ENCODE results near the gene IL12RB1. TPM values are rescaled to one million over a fixed set of nuclear protein-coding genes. Genes with fewer than 3 reads are reported as not detected.
A peak's percentile ranks its signal among the peaks of the same experiment; 100 is the strongest.

Gene IL12RB1
- total RNA-seq, 1 donor from 2014 or later, result not detected

GRCh38 chr19:18068395-18068794 lies 18.3 kb downstream of the IL12RB1 start:
- Mint-ChIP-seq H3K9me3 (ENCODE audit: unreplicated experiment) (no peaks in the 10 kb centered on the region), H3K4me1 (ENCODE audit: unreplicated experiment) (no peaks in the 10 kb centered on the region), H3K27me3 (ENCODE audit: unreplicated experiment) (peaks cover 5% of the 10 kb centered on the region), H3K4me3 (ENCODE audit: unreplicated experiment) (no peak overlapping the region), H3K36me3 (ENCODE audit: low read depth, unreplicated experiment) (no peaks in the 10 kb centered on the region), H3K27ac (ENCODE audit: unreplicated experiment) (no peak overlapping the region)
- DNase-seq (ENCODE audit: low spot score), result no peak
- TF ChIP-seq CTCF (IDR thresholded peaks at IDR 0.05; ENCODE audit: unreplicated experiment), result no peak

DNA sequence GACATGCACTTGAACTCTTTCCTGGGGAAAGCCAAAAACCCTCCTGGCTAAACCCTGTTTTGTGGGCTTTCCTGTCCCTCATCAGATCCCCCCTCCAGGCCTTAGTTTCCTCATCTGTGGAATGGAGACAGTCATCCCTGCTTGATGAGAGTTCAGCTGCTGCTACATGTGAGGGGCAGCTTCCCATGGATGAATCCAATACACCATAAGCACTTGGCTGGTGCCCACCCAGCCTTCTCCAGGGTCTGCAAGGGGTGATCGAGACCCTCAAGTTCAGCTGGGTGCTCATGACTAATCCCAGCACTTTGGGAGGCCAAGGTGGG lies 21.6 kb downstream of the IL12RB1 start:
- Mint-ChIP-seq H3K27me3 (ENCODE audit: unreplicated experiment) (peaks cover 8% of the 10 kb centered on the region), H3K4me1 (ENCODE audit: unreplicated experiment) (no peaks in the 10 kb centered on the region), H3K36me3 (ENCODE audit: low read depth, unreplicated experiment) (no peaks in the 10 kb centered on the region), H3K9me3 (ENCODE audit: unreplicated experiment) (no peaks in the 10 kb centered on the region), H3K4me3 (ENCODE audit: unreplicated experiment) (no peak overlapping the region), H3K27ac (ENCODE audit: unreplicated experiment) (no peak overlapping the region)
- DNase-seq (ENCODE audit: low spot score), result no peak
- TF ChIP-seq CTCF (IDR thresholded peaks at IDR 0.05; ENCODE audit: unreplicated experiment), result no peak

DNA sequence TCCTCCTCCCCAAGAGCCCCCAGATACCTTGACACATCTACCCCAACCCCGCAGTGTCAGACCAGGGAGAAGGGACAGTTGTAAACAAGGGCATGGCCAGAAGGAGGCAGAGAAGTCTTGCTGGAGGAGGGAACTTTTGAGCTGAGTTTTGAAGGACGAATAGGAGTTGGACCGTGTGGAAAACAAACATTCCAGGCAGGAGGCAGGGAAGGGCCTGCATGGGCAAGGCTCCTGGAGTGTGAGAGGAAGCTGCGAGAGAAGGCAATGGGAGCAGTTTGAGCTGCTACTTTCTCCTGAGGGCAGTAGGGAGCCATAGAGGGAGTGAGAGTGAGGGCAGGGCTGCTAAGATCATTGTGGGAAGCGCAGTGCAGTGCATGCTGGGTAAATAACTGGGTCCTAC lies 23.3 kb downstream of the IL12RB1 start:
- no peak overlapping the region for H3K4me3 Mint-ChIP-seq (ENCODE audit: unreplicated experiment)

DNA sequence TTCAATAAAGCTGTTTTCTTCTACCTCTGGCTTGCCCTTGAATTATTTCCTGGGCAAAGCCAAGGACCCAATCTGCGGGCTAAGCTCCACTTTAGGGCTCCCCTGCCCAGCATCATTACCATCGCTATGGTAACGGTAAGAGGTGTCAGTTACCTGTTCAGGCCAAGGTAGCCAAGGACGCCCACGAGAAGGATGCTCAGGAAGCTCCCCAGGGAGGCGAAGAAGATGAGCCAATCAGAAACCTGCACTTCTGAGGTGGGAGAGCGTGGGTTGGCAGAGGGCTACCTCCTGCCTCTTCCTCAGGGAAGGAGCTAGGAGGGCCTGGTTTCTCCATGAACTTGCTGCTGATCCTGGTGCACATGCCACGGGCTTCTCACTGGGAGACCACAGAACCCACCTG lies 24.7 kb downstream of the IL12RB1 start:
- TF ChIP-seq CTCF (IDR thresholded peaks at IDR 0.05; ENCODE audit: unreplicated experiment), result no peak
- Mint-ChIP-seq H3K9me3 (ENCODE audit: unreplicated experiment) (no peaks in the 10 kb centered on the region), H3K27ac (ENCODE audit: unreplicated experiment) (no peak overlapping the region), H3K27me3 (ENCODE audit: unreplicated experiment) (peaks cover 11% of the 10 kb centered on the region), H3K36me3 (ENCODE audit: low read depth, unreplicated experiment) (no peaks in the 10 kb centered on the region), H3K4me1 (ENCODE audit: unreplicated experiment) (no peaks in the 10 kb centered on the region), H3K4me3 (ENCODE audit: unreplicated experiment) (no peak overlapping the region)
- DNase-seq (ENCODE audit: low spot score), result no peak

More for the DNA sequence above, 23.3 kb downstream of the IL12RB1 start:
- no peaks in the 10 kb centered on the region for H3K36me3 Mint-ChIP-seq (ENCODE audit: low read depth, unreplicated experiment)
- H3K27me3 Mint-ChIP-seq (ENCODE audit: unreplicated experiment), result peaks cover 10% of the 10 kb centered on the region
- no peaks in the 10 kb centered on the region for H3K4me1 Mint-ChIP-seq (ENCODE audit: unreplicated experiment)
- DNase-seq (ENCODE audit: low spot score), result peak; percentile 33
- no peaks in the 10 kb centered on the region for H3K9me3 Mint-ChIP-seq (ENCODE audit: unreplicated experiment)
- peak; percentile 22 for TF ChIP-seq CTCF (IDR thresholded peaks at IDR 0.05; ENCODE audit: unreplicated experiment)
- no peak overlapping the region for H3K27ac Mint-ChIP-seq (ENCODE audit: unreplicated experiment)

DNA sequence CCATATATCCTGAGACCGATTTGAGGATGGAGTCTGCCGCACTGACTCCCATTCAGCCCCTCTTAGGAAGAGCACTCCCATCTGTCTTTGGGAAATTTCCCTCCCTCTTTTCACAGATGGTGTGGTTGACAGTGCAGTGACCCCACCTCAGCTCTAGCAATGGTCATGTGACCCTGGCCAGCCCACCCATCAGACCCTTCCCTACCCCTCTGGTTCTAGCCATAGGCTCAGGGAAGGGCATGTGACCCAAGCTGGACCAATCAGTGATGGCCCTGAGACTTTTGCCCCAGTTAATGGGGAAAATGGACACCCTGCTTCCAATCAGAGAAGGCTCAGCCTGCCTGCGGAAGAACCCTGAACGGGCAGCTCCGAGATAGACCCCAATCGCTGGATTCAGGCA lies 26.3 kb downstream of the IL12RB1 start:
- Mint-ChIP-seq H3K9me3 (ENCODE audit: unreplicated experiment) (no peaks in the 10 kb centered on the region), H3K27ac (ENCODE audit: unreplicated experiment) (no peak overlapping the region), H3K27me3 (ENCODE audit: unreplicated experiment) (peaks cover 11% of the 10 kb centered on the region), H3K36me3 (ENCODE audit: low read depth, unreplicated experiment) (no peaks in the 10 kb centered on the region), H3K4me1 (ENCODE audit: unreplicated experiment) (no peaks in the 10 kb centered on the region), H3K4me3 (ENCODE audit: unreplicated experiment) (no peak overlapping the region)
- TF ChIP-seq CTCF (IDR thresholded peaks at IDR 0.05; ENCODE audit: unreplicated experiment), result no peak
- no peak for DNase-seq (ENCODE audit: low spot score)
